ENCODE measurements around the gene MRPS12.

DNA sequence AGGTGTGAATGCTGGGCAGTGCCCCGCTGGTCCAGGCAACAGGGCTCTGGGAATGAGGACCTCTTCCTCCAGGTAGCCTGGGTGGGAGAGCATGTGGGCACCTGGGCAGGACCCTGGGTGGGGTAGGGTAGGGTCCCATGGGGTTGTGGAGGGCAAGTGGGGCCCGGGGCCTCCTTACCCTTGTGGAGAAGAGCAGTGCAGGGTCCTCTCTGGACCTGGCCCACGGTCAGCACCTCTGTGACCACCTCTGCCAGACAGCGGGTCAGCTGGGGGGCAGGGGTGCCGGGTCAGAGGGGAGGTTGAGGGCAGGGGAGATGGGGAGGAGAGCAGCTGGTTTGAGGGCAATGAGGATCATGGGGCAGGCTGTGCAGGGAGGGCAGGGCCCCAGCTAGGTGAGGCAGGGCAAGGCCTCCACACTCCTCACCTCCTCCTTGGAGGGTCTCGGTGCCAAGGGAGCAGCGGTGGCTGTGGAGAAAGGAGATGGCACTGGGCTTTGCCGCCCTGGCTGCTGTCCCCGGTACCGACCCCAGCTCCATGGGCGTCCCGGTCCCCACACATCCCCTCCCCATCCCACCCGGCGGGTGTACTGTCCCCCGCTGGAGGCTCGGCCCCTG, 19.2 kb upstream of the MRPS12 start:
- TF ChIP-seq, protein P1, sequence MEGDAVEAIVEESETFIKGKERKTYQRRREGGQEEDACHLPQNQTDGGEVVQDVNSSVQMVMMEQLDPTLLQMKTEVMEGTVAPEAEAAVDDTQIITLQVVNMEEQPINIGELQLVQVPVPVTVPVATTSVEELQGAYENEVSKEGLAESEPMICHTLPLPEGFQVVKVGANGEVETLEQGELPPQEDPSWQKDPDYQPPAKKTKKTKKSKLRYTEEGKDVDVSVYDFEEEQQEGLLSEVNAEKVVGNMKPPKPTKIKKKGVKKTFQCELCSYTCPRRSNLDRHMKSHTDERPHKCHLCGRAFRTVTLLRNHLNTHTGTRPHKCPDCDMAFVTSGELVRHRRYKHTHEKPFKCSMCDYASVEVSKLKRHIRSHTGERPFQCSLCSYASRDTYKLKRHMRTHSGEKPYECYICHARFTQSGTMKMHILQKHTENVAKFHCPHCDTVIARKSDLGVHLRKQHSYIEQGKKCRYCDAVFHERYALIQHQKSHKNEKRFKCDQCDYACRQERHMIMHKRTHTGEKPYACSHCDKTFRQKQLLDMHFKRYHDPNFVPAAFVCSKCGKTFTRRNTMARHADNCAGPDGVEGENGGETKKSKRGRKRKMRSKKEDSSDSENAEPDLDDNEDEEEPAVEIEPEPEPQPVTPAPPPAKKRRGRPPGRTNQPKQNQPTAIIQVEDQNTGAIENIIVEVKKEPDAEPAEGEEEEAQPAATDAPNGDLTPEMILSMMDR (conservative IDR thresholded peaks at IDR 0.05) = no peak
- no peak for TF ChIP-seq EZH2 (IDR thresholded peaks at IDR 0.05; ENCODE audit: low read depth)

Measured in PC-9 (cell line).